ENCODE results near the gene GPR3. TPM values are rescaled to one million over a fixed set of nuclear protein-coding genes. Genes with fewer than 3 reads are reported as not detected.

Gene GPR3
- total and polyA plus RNA-seq, 2 of the 13 experiments (the other 11 are each of a cell fraction or from before 2014, with no cell fraction given) = 1.00 to 2.6 TPM

DNA sequence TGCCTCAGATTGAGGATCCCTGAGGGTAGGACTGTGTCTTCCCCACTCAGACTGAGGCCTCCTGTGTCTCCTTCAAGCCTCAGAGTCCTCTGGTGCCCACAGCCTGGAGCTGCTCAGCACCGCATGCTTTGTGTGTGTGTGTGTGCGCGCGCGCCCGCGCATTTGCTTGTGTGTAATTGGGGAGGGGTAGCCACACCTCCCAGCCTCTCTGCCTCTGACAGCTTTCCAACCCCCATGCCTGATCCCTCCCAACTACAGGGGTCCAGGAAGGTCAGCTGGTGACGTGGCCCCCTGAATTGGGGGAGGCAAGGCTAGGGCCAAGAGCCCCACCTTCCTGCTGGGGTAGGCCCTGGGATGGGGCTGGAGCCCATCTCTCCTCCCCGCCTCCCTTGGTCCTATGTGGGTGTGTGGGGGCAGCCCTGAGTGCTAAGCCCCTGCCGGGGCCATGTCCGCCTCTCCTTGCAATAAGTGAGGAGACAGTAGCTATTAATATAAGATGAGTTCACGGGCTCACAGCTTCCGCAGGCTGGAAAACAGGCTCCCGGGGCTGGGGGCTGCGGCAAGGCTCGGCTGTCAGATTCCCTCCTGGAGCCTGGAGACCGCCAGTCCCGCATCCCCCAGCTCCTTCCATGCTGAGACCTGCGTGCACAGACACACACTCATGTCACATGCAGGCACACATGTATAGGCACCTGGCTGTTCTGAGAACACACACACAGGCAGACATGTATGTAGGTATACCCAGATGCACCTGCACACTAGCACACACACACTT is 7.0 kb downstream of the GPR3 start (continued):
- no peak for TF ChIP-seq ZBTB39 (CRISPR knock-in tag; IDR thresholded peaks at IDR 0.05)
- TF ChIP-seq HBP1 (CRISPR knock-in tag; IDR thresholded peaks at IDR 0.05; ENCODE audit: low read depth) = no peak
- 0 out of 2 replicates have a peak, but pooled peaks have one; percentile 12 for TF ChIP-seq ZBTB33 (CRISPR knock-in tag; IDR thresholded peaks at IDR 0.05)
